GM21723 (cell line): ENCODE data around the gene S1PR3.

Source experiments
- ATAC-seq: cut with Tn5 transposase; IDR thresholded peaks from one replicate; pipeline ENCODE4 v1.9.1; 2021; ENCODE audit warnings: mild to moderate bottlenecking, moderate library complexity; ENCODE audit not compliant: unreplicated experiment

The S1PR3 gene

DNA sequence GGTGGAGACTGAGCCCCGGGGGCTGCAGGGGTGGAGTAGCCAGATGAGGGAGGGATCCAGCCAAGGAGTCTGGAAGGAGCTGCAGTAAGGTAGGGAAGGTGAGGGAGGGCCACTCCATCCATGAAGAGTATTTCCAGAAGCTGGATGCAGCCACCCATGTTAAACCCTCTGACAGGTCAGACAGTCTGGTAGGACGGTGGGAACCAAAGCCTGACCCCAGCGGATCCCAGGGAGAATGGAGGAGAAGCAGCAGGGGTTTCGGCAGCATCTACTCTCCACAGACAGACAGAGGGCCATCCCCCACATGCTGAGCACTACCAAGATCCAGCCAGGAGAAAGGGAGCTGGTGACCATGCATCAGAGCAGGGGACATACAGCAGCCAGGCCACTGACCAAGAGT lies 22.5 kb upstream of the S1PR3 start:
- no peak for ATAC-seq

DNA sequence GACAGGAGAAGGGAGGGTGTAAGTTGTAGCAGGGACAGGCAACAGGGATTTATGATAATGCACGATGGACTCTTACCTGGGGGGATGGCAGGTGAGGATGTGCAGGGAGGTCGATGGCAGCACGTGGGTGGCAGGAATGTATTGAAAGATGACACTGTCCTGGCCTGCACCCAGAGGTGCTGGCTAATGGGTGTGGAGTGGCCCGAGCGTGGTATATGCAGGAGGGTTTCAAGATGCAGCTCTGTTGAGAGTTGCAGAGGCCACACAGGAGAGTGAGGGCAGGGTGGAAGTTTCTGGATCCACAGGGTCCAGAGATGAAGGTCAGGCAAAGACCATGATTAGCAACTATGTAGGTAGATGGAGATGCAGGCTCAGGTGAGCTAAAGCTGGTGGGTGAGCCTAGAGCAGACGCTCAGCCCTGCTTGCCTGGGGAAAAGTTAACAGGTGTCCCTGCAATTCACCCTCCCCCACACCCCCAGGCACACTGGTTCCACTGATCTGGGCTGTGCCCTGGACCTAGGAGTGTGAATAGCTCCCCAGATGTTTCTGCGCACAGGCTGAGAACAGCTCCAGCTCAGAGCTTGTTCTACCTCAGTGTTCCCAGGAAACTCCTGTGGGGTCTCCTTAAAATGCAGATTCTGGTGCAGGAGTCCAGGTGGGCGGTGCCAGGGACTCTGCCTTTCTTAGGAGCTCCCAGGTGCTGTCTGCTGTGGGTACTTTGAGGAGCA lies 21.5 kb upstream of the S1PR3 start:
- no peak for ATAC-seq

GRCh38 chr9:88971131-88971960 lies 19.9 kb upstream of the S1PR3 start:
- no peak for ATAC-seq

DNA sequence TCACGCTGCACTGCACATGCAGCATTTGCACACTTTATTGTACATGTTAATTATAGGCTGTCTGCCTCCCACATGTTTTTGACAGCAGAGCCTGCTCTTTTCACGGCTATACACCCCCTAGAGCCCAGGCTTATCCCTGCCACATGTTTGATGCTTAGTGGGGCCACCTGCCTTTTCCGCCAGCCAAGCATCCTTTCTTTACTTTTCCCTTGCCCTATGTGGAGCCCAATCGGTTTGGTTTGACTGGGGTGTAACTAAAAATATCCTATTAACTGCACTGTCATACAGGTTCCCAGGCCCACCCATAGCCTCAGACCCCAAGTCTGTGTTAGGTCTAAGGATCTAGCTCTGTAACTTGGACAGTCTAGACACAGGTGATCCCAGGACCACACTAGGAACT lies 18.9 kb upstream of the S1PR3 start:
- no peak for ATAC-seq

- no peak for ATAC-seq
These were observed 17.8 kb upstream of the S1PR3 start for GRCh38 chr9:88973281-88974045.

DNA sequence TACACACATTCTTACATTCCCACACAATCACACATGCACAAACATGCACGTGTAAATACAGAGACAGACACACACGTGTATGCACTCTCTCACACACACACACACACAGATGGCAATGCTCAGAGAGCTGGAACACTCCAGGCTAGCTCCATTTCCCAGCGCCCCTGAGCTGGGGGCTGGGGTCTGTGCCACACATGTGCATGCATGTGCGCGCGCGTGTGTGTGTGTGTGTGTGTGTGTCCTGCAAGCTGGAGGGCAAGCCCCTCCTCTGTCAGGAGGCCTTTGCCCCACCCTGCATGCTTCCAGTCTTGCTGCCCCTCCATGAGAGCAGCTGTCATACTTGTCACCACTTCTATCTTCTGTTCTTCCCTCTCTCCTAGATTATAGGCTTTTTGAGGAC lies 16.6 kb upstream of the S1PR3 start:
- no peak for ATAC-seq

DNA sequence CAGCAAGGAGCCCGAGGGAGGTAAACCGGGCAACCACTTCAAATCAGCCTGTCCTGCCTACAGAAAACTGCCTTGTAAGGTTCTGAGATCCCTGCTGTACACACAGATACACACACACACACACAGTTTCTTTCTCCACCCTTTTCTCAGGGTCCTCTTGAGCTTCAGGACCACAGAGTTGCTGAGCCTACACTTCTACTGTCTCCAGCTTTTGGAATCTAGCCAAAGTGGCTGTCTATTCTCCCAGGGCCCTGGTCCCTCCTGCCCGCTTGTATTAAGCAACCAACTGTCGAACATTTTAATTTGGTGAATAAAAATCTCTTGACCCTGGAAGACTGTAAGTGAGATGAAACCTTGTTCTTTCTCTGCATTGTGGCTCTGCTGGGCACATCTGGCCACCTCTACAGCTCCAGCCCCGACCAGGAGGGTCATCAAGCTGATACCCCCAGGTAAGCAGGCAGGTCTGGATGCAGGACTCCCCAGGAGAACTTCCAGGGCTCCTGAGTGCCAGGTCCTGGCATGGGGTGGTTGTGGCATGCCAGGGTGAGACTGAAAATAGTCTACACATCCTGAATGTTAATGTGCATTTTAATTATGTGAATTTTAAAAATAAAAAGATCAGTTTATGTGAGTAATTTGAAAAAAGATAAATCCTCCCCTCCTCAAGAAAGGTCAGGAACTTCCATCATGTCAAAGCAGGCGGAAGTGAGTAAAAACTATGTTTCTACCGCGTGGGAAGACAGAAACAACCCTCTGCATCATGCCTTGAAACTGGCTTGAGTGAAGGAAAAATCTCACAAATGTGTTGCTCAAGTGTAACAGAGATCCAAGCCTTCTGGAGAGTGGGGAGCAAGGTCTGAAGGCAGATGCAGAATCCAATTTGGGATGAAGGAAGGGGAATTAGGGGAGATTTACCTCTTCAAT lies 15.0 kb upstream of the S1PR3 start:
- ATAC-seq, result no peak

DNA sequence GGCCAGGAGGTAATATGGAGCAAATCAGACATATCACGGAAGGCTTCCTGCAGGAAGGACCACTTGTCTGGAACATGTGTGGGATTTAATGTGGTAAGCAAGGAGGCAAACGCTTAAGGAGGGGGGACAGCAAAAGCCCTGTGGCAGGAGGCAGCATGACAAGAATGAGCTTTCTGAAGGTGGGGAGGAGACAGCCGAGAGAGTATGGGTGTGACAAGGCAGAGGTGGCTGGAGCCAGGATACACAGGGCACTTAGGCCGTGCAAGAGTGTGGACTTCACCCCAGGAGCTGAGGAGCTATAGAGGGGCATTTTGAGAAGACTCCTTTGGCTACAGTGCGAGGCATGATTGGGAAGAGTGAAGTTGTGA lies 14.4 kb upstream of the S1PR3 start:
- no peak for ATAC-seq

- no peak for ATAC-seq
These were observed 13.2 kb upstream of the S1PR3 start for GRCh38 chr9:88978034-88978433.

- no peak for ATAC-seq
These were observed 12.2 kb upstream of the S1PR3 start for GRCh38 chr9:88979021-88979420.

DNA sequence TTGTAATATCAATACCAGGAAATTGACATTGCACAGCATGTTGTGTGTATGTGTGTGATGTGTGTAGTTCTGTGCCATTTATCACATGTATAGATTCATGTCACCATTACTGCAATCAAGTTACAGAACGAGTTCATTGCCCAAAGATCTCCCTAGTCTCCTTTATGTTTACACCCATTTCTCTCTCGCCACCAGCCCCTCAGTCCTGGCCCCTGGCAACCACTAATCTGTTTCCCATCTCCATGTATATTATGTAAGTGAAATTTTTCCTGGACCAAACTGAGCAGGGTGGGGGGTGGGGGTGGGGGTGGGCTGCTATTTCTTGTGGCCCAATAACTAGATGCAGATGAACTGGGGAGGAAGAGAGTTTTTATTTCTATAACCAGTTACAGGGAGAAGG lies 11.5 kb upstream of the S1PR3 start:
- ATAC-seq, result no peak

DNA sequence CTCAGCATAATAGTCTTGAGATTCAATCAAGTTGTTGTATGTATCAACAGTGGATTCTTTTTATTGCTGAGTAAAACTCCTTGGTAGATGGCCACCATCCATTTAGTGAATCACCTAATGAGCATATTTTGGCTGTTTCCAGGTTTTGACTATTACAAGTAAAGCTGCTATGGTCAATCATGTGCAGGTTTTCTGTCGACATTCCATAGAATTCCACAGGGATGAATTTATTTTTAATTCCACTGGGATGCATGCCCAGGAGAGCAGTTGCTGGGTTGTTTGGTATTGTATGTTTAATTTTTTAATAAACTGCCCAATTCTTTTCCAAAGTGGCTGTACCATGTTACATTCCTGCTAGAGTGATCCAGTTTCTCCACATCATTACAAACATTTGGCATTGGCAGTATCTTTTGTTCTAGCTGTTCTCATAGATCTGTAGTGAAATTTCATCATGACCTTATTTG lies 10.5 kb upstream of the S1PR3 start:
- no peak for ATAC-seq

GRCh38 chr9:88983865-88984542 lies 7.3 kb upstream of the S1PR3 start:
- no peak for ATAC-seq

DNA sequence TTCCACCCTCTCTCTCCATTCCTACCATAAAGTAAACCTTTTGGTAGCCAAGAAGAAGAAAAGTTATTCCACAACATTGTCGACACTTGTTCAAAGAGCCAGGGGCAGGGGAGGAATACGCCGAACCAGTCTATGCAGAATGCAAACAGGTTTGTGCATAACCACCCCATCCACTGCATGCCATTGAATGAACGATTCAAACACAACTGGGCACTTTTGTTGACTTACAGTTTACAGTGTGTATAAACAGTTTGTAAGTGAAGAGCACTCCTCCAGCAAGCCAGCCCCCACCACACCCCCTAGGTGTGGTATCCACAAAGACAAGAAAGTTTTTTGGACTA lies 6.8 kb upstream of the S1PR3 start:
- ATAC-seq, result no peak

GRCh38 chr9:88985616-88986015 lies 5.7 kb upstream of the S1PR3 start:
- ATAC-seq, result no peak

GRCh38 chr9:88986776-88987175 lies 4.5 kb upstream of the S1PR3 start:
- no peak for ATAC-seq

DNA sequence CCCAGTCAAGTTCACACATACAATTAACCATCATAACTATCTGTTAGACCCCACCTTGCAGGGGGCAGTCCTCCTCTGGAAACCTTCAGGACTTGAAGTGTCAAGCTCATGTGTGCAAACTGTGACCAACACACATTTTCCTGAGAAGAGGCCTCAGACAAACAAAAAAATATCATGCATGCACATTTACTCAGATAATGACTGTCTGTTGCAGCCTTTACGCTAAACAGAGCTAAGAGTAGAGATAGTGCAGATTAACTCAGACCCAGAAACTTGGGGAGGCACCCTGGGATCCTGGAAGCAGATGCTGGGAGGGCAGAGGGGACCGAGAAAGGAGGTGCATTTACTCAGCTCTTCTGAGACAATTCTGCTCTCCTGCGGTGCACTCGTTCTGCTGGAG lies 3.6 kb upstream of the S1PR3 start:
- ATAC-seq, result no peak

GRCh38 chr9:88988796-88989641 lies 2.2 kb upstream of the S1PR3 start:
- no peak for ATAC-seq

DNA sequence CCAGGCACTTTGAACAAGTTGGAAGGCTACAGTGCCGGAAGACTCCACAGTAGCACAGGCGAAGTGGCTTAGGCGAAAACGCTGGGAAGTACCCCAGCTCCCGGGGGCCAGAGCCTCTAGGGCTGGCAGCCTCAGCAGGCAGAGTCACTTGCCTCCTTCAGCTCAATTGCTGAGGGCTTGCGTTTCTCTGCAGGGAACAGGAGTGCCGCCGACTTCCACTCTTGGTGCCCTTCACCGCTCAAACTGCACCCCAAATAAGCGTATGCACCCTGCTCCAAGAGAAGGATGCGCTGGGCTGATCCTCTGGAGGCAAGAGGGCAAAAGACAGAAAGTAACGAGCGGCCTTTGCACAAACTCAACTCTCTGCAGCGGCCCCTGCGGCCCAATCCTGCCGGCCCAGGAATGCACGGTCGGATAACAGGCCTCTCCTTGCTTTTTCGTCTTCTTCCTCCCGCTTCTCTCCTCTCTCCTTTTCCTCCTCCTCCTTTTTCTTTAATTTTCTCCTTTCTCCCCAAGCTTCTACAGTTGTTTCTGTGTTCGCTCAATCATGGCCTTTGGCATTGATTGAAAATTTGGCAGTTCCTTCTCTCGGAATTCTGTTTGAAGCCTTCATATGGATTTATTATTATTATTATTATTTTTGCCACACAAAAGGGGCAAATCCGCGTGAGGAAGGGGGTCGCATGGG lies 1.1 kb upstream of the S1PR3 start:
- no peak for ATAC-seq
